HL-60 (cell line): ENCODE measurements around the gene MCU.

ENCODE experiments used
- DNase-seq, 2 experiments: peaks; one replicate each; pipeline ENCODE4 v3.0.0-alpha.2; 2010 to 2020; ENCODE audit warnings: low read depth in 1 of 2, low spot score in 1 of 2
- H3K27ac ChIP-seq: fragments of 250-450 bp; sonication (Bioruptor Pico); replicated peaks from 2 replicates; pipeline ENCODE4 v1.5.1; 2020; ENCODE audit warnings: mild to moderate bottlenecking, moderate library complexity
- H3K27me3 ChIP-seq: fragments of 250-450 bp; sonication (Bioruptor Pico); 2 replicates; pipeline ENCODE4 v1.5.1; 2021; ENCODE audit warnings: mild to moderate bottlenecking, moderate library complexity; ENCODE audit not compliant: insufficient read depth, poor library complexity, severe bottlenecking
- H3K4me3 ChIP-seq: replicated peaks from 2 replicates; pipeline ENCODE4 v1.5.1; 2011; ENCODE audit warnings: mild to moderate bottlenecking, control low read depth, low read length; ENCODE audit not compliant: insufficient read depth
- GABPA ChIP-seq: IDR thresholded peaks from 2 replicates; pipeline ENCODE4 v1.6.1; 2012; ENCODE audit warnings: low read depth
- POLR2AphosphoS5 ChIP-seq: IDR thresholded peaks from 2 replicates; pipeline ENCODE4 v1.6.1; 2012; ENCODE audit warnings: low read depth
- SPI1 ChIP-seq: IDR thresholded peaks from 2 replicates; pipeline ENCODE4 v1.6.1; 2012; ENCODE audit warnings: low read depth, mild to moderate bottlenecking, borderline replicate concordance
- TF ChIP-seq, protein P1 (sequence below): IDR thresholded peaks from 2 replicates; pipeline ENCODE4 v1.6.1; 2012; ENCODE audit warnings: low read depth; ENCODE audit not compliant: insufficient replicate concordance
- TF ChIP-seq, protein P2 (sequence below): IDR thresholded peaks from one replicate; pipeline ENCODE4 v1.5.1; 2011; ENCODE audit warnings: low read length, control low read depth, inconsistent platforms; ENCODE audit not compliant: insufficient read depth

Gene MCU

DNA sequence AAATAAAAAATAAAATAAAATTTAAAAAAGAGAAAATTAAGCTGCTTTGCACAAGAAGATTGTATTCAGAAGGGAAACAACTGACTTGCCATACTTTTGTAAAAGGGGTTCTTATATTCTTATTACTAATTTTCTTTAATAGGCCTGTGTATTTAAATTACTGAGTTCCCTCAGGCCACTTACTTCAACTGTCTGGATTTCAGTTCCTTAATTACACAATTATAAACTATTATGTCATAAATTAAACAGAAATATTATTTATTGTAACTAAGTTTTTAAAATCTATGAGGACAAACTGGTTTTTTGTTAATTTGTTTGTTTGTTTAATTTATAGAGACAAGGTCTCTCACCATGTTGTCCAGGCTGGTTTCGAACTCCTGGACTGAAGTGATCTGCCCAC is 43.6 kb upstream of the MCU start:
- DNase-seq, result no peak
- H3K4me3 ChIP-seq, result no peak overlapping the region
- TF ChIP-seq, protein P1, sequence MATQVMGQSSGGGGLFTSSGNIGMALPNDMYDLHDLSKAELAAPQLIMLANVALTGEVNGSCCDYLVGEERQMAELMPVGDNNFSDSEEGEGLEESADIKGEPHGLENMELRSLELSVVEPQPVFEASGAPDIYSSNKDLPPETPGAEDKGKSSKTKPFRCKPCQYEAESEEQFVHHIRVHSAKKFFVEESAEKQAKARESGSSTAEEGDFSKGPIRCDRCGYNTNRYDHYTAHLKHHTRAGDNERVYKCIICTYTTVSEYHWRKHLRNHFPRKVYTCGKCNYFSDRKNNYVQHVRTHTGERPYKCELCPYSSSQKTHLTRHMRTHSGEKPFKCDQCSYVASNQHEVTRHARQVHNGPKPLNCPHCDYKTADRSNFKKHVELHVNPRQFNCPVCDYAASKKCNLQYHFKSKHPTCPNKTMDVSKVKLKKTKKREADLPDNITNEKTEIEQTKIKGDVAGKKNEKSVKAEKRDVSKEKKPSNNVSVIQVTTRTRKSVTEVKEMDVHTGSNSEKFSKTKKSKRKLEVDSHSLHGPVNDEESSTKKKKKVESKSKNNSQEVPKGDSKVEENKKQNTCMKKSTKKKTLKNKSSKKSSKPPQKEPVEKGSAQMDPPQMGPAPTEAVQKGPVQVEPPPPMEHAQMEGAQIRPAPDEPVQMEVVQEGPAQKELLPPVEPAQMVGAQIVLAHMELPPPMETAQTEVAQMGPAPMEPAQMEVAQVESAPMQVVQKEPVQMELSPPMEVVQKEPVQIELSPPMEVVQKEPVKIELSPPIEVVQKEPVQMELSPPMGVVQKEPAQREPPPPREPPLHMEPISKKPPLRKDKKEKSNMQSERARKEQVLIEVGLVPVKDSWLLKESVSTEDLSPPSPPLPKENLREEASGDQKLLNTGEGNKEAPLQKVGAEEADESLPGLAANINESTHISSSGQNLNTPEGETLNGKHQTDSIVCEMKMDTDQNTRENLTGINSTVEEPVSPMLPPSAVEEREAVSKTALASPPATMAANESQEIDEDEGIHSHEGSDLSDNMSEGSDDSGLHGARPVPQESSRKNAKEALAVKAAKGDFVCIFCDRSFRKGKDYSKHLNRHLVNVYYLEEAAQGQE, result no peak
- TF ChIP-seq POLR2AphosphoS5 (no peak), SPI1 (no peak), GABPA (no peak)
- TF ChIP-seq, protein P2, sequence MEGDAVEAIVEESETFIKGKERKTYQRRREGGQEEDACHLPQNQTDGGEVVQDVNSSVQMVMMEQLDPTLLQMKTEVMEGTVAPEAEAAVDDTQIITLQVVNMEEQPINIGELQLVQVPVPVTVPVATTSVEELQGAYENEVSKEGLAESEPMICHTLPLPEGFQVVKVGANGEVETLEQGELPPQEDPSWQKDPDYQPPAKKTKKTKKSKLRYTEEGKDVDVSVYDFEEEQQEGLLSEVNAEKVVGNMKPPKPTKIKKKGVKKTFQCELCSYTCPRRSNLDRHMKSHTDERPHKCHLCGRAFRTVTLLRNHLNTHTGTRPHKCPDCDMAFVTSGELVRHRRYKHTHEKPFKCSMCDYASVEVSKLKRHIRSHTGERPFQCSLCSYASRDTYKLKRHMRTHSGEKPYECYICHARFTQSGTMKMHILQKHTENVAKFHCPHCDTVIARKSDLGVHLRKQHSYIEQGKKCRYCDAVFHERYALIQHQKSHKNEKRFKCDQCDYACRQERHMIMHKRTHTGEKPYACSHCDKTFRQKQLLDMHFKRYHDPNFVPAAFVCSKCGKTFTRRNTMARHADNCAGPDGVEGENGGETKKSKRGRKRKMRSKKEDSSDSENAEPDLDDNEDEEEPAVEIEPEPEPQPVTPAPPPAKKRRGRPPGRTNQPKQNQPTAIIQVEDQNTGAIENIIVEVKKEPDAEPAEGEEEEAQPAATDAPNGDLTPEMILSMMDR, result no peak
- no peaks in the 10 kb centered on the region for H3K27me3 ChIP-seq
- no peak overlapping the region for H3K27ac ChIP-seq

DNA sequence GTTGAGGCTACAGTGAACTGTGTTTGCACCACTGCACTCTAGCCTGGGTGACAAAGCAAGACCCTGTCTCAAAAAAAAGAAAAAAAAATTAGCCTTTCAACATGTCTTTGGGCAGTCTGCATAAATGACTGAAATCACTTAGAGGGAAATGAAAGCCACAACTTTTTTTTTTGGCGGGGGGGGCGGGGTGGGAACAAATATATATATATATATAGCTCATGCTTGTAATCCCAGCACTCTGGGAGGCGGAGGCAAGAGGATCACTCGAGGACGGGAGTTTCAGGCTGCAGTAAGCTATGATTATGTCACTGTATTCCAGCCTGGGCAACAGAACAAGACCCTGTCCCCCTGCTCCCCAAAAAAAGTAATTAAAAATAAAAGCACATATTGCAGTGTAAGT is 42.7 kb upstream of the MCU start:
- H3K4me3 ChIP-seq, result no peak overlapping the region
- no peak overlapping the region for H3K27ac ChIP-seq
- H3K27me3 ChIP-seq, result no peaks in the 10 kb centered on the region
- DNase-seq, result no peak
- no peak for TF ChIP-seq SPI1
- TF ChIP-seq, protein P2, result no peak
- TF ChIP-seq GABPA, result no peak
- TF ChIP-seq, protein P1, result no peak
- no peak for TF ChIP-seq POLR2AphosphoS5

DNA sequence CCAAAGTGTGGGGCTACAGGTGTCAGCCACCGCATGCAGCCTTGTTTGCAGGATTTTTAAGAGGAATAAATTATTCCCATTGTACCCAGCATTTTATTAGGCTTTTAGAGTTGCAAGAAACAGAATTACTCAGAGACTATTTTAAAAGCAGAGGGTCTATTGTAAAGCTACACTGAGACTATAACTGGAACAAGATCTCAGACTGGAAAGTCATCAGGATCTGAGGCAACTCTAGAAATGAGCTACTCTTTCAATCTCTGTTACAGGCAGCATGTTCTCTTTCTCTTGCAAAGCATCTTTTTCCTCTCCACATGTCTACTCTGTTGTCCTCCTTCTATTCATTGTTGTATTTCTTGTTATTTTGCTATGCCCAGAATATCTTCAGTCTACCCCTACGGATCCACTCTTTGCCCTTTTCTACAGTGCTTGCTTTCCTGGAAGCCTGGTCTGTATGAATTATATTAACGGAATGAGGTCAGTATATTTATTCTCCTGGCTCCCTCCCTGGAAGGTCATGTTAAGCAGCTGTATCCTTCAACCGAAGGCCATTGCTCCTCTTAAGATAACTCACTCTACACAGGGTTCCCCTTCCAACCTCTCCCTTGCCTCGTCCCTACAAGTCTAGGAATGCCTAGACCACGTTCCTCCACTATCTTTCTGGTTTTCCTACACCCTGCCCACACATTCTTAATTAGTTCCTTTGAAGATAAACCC is 38.4 kb upstream of the MCU start:
- Histone ChIP-seq H3K4me3 (no peak overlapping the region), H3K27me3 (no peaks in the 10 kb centered on the region), H3K27ac (no peak overlapping the region)
- no peak for DNase-seq
- TF ChIP-seq POLR2AphosphoS5 (no peak), SPI1 (no peak)
- TF ChIP-seq, protein P1, result no peak
